SK-N-MC (cell line): Measurements from ENCODE around the gene METAP1.

Experiments
- EZH2 ChIP-seq: fragments of 200-600 bp; sonication (generic); IDR thresholded peaks from one replicate; pipeline ENCODE4 v1.6.1; 2017; ENCODE audit warnings: antibody characterized with exemption
- FOXP2 ChIP-seq: optimal IDR thresholded peaks from 2 replicates; pipeline ENCODE3; 2011; ENCODE audit warnings: mild to moderate bottlenecking, moderate library complexity; ENCODE audit not compliant: insufficient read depth; ENCODE audit errors: extremely low read length, control extremely low read depth
- POLR2AphosphoS5 ChIP-seq: IDR thresholded peaks from 2 replicates; pipeline ENCODE4 v1.6.1; 2012; ENCODE audit warnings: mild to moderate bottlenecking, low read depth, low read length, borderline replicate concordance

- TF ChIP-seq POLR2AphosphoS5 (no peak), EZH2 (no peak), FOXP2 (no peak)
Observed at GRCh38 chr4:98976716-98977115, 18.8 kb upstream of the METAP1 start.
